Right renal cortex interstitium (tissue), 3 donors: ENCODE results near the gene CPNE2. TPM values are rescaled to one million over a fixed set of nuclear protein-coding genes. Genes with fewer than 3 reads are reported as not detected.
"Not testable (repeated sequence)": the region's sequence is repeated elsewhere in the genome, so short reads cannot be mapped to it uniquely, and the experiment has no call there.

Experiments used
- DNase-seq, 3 donors: peaks; one replicate each; pipeline ENCODE4 v3.0.0-alpha.2; 2013; ENCODE audit warnings: low read depth in 3 of 3, low spot score in 2 of 3
- polyA plus RNA-seq, 3 donors: library from polyadenylated mRNA; unstranded; fragments of 120-200 nt; gene quantifications; one replicate each; pipeline ENCODE4 v1.2.1, GENCODE V29; 2013; ENCODE audit not compliant: insufficient read length in 3 of 3

The CPNE2 gene
- polyA plus RNA-seq, 3 donors: 33.9 to 37.7 (median 34.3) TPM

DNA sequence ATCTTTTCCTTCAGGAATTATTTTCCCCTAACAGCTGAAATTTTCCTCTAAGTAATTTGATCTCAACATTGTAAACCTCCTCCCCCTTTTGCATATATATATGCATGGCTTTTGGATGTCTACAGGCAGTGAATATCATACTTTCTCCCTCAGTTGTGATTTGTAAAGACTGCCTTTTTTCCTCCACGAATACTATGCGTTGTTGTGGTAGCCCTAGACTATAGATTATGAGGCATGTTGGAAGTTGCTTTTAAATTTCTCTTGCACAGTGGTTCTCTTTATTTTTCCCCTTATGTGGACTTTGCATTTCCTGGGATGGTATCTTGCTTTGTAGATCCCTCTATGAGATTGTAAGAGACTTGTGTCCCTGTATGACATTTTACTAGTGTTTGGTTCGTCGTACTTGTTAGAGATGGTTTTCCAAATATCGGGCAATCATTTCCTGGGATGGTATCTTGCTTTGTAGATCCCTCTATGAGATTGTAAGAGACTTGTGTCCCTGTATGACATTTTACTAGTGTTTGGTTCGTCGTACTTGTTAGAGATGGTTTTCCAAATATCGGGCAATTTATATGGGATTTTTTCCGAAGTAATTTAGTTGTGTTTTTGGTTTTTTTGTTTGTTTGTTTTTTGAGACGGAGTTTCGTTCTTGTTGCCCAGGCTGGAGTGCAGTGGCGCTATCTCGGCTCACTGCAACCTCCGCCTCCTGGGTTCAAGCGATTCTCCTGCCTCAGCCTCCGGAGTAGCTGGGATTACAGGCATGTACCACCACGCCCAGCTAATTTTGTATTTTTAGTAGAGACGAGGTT, 95.7 kb downstream of the CPNE2 start:
- not testable (repeated sequence) for DNase-seq

DNA sequence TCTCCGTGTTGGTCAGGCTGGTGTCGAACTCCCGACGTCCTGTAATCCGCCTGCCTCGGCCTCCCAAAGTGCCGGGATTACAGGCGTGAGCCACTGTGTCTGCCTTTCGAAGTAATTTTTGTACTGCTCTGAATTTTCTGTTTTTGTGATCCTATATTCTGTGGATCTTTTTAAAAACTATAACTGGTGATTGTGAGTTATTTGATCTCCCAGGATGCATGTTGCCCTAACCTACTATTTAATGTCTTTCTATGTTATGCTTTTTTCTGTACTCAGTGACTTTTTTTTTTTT, 96.3 kb downstream of the CPNE2 start:
- no peak for DNase-seq

DNA sequence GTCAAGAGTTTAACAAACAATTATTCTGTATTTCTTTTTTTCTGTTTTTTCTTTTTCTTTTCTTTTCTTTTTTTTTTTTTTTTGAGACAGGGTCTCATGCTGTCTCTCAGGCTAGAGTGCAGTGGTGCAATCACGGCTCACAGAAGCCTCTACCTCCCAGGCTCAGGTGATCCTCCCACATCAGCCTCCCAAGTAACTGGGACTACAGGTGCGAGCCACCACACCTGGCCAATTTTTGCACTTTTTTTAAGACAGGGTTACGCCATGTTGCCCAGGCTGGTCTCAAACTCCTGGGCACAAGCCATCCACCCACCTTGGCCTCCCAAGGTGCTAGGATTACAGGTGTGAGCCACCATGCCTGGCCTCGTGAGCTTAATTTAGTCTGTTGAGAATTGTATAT, 97.1 kb downstream of the CPNE2 start:
- DNase-seq: not testable (repeated sequence)

DNA sequence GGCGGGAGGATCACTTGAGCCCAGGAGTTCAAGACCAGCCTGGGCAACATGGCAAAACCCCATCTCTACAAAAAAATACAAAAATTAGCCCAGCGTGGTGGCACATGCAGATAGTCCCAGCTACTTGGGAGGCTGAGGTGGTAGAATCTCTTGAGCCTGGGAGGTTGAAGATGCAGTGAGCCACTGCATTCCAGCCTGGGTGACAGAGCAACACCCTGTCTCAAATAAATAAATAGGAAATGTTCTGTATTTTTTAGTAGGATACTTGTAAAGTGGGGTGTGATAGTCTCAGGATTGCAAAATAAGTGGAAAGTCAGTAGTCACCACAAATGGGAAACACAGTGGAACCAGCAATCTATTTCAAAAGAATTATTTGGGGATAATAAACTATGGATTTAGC, 97.8 kb downstream of the CPNE2 start:
- DNase-seq: no peak

DNA sequence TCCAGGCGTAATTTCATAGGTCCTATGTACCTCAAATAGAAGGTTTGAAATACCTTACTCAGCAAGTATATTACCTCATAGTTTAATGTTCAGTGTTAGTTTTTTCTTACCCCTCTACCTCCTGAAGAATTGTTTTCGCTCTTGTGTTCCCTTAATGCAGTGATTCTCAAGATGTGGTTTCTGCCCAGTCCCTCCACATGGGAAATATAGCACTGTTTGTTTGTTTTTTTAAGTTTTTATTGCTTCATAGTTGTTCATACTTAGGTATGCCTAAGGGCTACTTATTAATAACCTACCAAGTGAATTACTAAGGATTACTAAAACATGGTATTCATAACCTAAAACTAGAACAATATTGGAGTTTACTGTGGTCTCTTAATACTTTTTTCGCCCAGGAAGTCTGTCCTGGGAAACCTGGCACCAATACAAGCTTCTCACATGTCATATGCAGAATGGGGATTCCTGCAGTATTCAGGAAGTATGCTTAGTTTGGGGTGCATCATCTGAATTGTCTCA, 98.7 kb downstream of the CPNE2 start:
- DNase-seq: no peak

DNA sequence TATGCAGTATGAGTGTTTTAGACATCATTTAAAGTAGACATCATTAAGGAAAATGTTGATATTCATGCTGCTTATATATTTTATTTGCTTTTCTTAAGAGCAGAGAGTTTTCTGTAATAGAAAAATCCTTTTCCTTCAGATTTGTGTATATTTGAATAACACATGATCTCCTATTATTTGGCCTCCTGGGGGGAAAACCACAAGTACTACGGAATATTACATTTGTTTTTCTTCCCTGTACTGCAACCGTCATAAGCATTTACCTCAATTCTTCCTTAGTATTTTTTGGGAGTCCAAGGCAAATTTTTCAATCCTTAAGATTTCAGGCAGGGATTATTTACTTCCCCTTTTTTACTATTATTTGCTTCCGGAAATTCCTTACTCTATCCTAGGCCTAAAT, 99.8 kb downstream of the CPNE2 start:
- no peak for DNase-seq

DNA sequence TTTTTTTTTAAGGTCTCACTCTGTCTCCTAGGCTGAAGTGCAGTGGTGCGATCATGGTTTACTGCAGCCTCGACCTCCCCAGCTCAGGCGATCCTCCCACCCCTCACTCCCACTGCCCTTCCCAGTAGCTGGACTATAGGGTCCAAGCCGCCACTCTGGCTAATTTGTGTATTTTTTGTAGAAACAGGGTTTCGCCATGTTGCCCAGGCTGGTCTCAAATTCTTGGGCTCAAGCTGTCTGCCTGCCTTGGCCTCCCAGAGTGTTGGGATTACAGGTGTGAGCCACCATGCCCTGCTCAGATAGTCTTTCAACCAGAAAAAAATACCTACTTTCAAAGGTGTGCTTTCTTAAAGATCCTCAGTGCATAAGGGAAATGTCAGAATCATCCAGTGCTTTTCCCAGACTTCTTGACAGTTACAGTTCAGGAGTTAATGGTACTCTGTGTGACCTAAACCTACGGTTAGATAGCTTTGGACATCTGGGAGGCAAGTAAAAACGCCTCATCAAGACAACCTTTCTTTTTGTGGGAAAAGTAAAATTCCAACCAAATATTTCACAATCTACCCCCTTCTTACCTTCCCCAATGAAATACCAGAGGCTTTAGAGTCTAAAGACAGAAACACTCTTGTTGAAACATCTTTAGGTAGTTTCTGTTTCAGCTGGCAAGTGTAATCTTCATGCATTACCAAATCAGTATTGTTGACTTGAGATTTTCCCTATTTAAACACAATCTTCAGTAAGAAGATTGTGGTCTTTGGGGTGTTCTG, 100.5 kb downstream of the CPNE2 start:
- no peak for DNase-seq

DNA sequence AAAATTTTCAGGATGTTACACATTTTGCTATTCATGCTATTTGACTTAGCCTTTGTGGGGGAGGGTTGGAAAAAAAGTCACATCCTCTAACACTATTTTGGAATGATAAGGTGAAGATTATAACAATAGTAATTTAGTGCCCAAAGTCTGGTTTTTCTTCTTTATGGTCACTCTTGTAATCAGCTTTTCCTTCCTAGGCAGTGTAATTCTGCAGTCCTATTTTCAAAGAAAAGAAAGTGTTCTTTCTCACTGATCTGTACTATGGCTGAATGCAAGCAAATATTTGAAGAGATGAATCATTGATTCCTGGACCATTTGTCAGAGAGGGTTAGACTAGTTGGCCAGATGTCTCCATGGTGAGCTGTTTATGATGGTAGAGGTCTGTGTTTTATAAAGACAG, 102.1 kb downstream of the CPNE2 start:
- no peak for DNase-seq

DNA sequence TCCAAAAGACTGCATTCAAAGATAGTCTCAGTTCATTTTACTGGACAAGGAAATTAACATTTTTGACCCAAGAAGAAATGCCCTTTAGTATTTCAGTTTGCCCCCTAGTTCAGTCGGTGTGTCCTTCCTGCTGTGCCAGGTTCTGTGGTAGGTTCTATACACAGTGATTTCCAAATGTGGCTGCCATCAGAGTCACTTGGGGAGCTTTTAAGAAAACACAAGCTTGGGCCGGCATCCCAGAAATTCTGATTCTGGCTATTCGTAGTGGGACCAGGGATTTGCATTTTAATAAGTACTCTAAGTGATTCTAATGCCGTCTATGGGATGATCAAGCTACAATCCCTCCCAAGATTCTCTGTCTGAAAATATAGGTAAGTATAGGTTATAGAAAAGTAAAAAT, 103.9 kb downstream of the CPNE2 start:
- no peak for DNase-seq

DNA sequence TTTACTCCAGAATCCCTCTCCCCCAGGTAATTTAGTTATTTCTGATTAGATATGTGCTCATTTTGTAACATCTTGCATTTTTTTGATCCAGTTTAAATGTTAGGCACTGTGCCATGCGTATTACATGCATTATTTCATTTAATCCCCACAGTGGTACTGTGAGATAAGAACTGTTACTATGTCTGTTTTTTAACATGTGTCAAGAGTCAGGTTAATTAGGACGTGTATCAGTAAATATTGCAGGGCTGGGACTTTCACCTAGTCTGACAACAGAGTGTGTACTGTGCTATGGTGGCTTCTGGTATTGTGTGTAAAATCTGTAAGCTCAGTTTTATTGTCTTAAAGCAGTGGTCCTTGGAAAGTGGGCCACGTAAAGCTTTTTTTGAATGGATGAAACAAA, 104.4 kb downstream of the CPNE2 start:
- DNase-seq: no peak

Other genes starting within 250 kb of the CPNE2 start
- gene SLC12A3, start 227.4 kb upstream of the CPNE2 start, polyA plus RNA-seq: 10 to 100 TPM; 39.3 to 61.0 (median 39.5) TPM
- 100 to 1,000 TPM; 120 to 152 (median 144) TPM for gene HERPUD1, start 160.4 kb upstream of the CPNE2 start, polyA plus RNA-seq
- 10 to 100 TPM; 13.4 to 16.0 (median 14.7) TPM for gene CETP, start 130.6 kb upstream of the CPNE2 start, polyA plus RNA-seq
- 1 to 10 TPM; 2.3 to 4.0 (median 2.8) TPM for gene NLRC5, start 103.0 kb upstream of the CPNE2 start, polyA plus RNA-seq
- 100 to 1,000 TPM; 109 to 130 (median 116) TPM for gene PSME3IP1, start 93.5 kb downstream of the CPNE2 start, polyA plus RNA-seq
- gene RSPRY1, start 93.7 kb downstream of the CPNE2 start, polyA plus RNA-seq: 10 to 100 TPM; 46.7 to 49.7 (median 49.0) TPM
- 10 to 100 TPM; 76.7 to 82.2 (median 78.3) TPM for gene ARL2BP, start 152.7 kb downstream of the CPNE2 start, polyA plus RNA-seq
- 10 to 100 TPM; 16.1 to 21.1 (median 20.4) TPM for gene PLLP, start 192.1 kb downstream of the CPNE2 start, polyA plus RNA-seq